GM12878 (cell line): Measurements from ENCODE around the gene ACSS1. TPM values are rescaled to one million over a fixed set of nuclear protein-coding genes. Genes with fewer than 3 reads are reported as not detected.

ENCODE experiments used
- ATAC-seq: fragments of 200-7000 bp; cut with Tn5 transposase; 3 replicates; pipeline ENCODE4 v1.9.1; 2020; ENCODE audit warnings: mild to moderate bottlenecking, moderate library complexity
- BruUV-seq: library from RNA; stranded (reverse); fragments of 400-500 nt; replicated peaks from 2 replicates; lab custom pipeline; 2021; lab: Mats Ljungman, UMichigan
- CTCF ChIA-PET: fragments of 300-600 bp; sonication (Branson Sonifier 250); formaldehyde crosslinking; extraction: SDS; loops from one replicate; lab custom pipeline; 2021; ENCODE audit warnings: inconsistent platforms; lab: Yijun Ruan, JAX
- POLR2A ChIA-PET: fragments of 350-600 bp; formaldehyde crosslinking; extraction: SDS; loops from one replicate; lab custom pipeline; 2021; ENCODE audit warnings: inconsistent platforms; lab: Charles Lee
- RAD21 ChIA-PET: fragments of 300-600 bp; sonication (Branson Sonifier 250); formaldehyde crosslinking; loops from one replicate; lab custom pipeline; 2023; ENCODE audit warnings: antibody characterized with exemption; ENCODE audit not compliant: unreplicated experiment; lab: Charles Lee
- SMC1A ChIA-PET: fragments of 300-600 bp; sonication (Branson Sonifier 250); formaldehyde crosslinking; loops from one replicate; lab custom pipeline; 2023; ENCODE audit not compliant: unreplicated experiment, uncharacterized antibody; lab: Charles Lee
- DNase-seq: peaks from one replicate; pipeline ENCODE4 v3.0.0-alpha.2; 2011; ENCODE audit warnings: low read depth, low spot score
- FAIRE-seq: peaks from 3 replicates; lab custom pipeline; 2011; peaks lifted over from hg19 to GRCh38; lab: Jason Lieb, UNC
- H2AFZ ChIP-seq: 2 replicates; pipeline ENCODE4 v1.6.0; 2011; ENCODE audit warnings: low read depth, low read length, control low read depth; ENCODE audit not compliant: control insufficient read depth
- H3K27ac ChIP-seq: 2 replicates; pipeline ENCODE4 v1.5.1; 2011; ENCODE audit warnings: control low read depth; ENCODE audit not compliant: control insufficient read depth, insufficient read depth
- H3K27me3 ChIP-seq, 2 experiments: replicated peaks in 1 of 2; 2 replicates each; pipeline versions ENCODE4 v1.6.0 to v1.6.1; 2011; ENCODE audit warnings: low read length in 1 of 2; ENCODE audit not compliant: control insufficient read depth in 2 of 2, insufficient read depth in 2 of 2
- H3K36me3 ChIP-seq, 2 experiments: 2 replicates each; pipeline ENCODE4 v1.5.1; 2011; ENCODE audit warnings: low read length in 1 of 2; ENCODE audit not compliant: control insufficient read depth in 2 of 2, insufficient read depth in 2 of 2
- H3K4me1 ChIP-seq: 2 replicates; pipeline ENCODE4 v1.6.1; 2011; ENCODE audit warnings: mild to moderate bottlenecking, low read length, moderate library complexity, mixed read lengths; ENCODE audit not compliant: control insufficient read depth, insufficient read depth
- H3K4me2 ChIP-seq: 2 replicates; pipeline ENCODE4 v1.6.0; 2011; ENCODE audit warnings: control low read depth; ENCODE audit not compliant: control insufficient read depth, insufficient read depth
- H3K4me3 ChIP-seq: fragments of 200-600 bp; sonication (generic); 2 replicates; pipeline ENCODE4 v1.5.1; 2016
- H3K79me2 ChIP-seq: 2 replicates; pipeline ENCODE4 v1.6.0; 2011; ENCODE audit warnings: low read length; ENCODE audit not compliant: control insufficient read depth, insufficient read depth
- H3K9ac ChIP-seq: 2 replicates; pipeline ENCODE4 v1.8.0; 2011; ENCODE audit warnings: low read length, control low read depth, mixed read lengths; ENCODE audit not compliant: control insufficient read depth, insufficient read depth
- H3K9me3 ChIP-seq: replicated peaks from 3 replicates; pipeline ENCODE4 v1.5.1; 2011; ENCODE audit warnings: mild to moderate bottlenecking, low read length; ENCODE audit not compliant: control insufficient read depth, insufficient read depth
- H4K20me1 ChIP-seq: 2 replicates; pipeline ENCODE4 v1.6.0; 2011; ENCODE audit not compliant: control insufficient read depth, insufficient read depth
- EED ChIP-seq: sonication (generic); IDR thresholded peaks from 2 replicates; pipeline ENCODE4 v1.6.1; 2016; ENCODE audit warnings: antibody characterized with exemption, low read depth
- FOS ChIP-seq: IDR thresholded peaks from 3 replicates; pipeline ENCODE4 v1.6.1; 2011; ENCODE audit warnings: borderline replicate concordance; ENCODE audit not compliant: insufficient read length; ENCODE audit errors: extremely low read depth
- FOXK2 ChIP-seq: fragments of 450-650 bp; IDR thresholded peaks from 2 replicates; pipeline ENCODE4 v1.6.1; 2017; ENCODE audit warnings: mild to moderate bottlenecking, moderate library complexity
- NR2C2 ChIP-seq: IDR thresholded peaks from 2 replicates; pipeline ENCODE4 v1.6.1; 2011; ENCODE audit warnings: borderline replicate concordance, low read depth; ENCODE audit not compliant: control insufficient read depth, insufficient read length
- PBX3 ChIP-seq: IDR thresholded peaks from 2 replicates; pipeline ENCODE4 v1.6.1; 2011; ENCODE audit warnings: mild to moderate bottlenecking, low read depth, low read length, moderate library complexity; ENCODE audit not compliant: insufficient replicate concordance
- POLR2AphosphoS5 ChIP-seq: IDR thresholded peaks from 2 replicates; pipeline ENCODE4 v1.6.1; 2011; ENCODE audit warnings: mild to moderate bottlenecking, low read length, inconsistent platforms
- RCOR1 ChIP-seq: conservative IDR thresholded peaks from 2 replicates; pipeline ENCODE4 v1.6.1; 2012; ENCODE audit warnings: low read depth, low read length, improper control_type of control experiment
- RELB ChIP-seq: fragments of 450-650 bp; IDR thresholded peaks from 2 replicates; pipeline ENCODE4 v1.6.1; 2017; ENCODE audit warnings: low read depth, mild to moderate bottlenecking, moderate library complexity
- SMAD1 ChIP-seq: fragments of 450-650 bp; IDR thresholded peaks from 2 replicates; pipeline ENCODE4 v1.6.1; 2018; ENCODE audit warnings: mild to moderate bottlenecking, low read depth; ENCODE audit not compliant: partially characterized antibody
- SMAD5 ChIP-seq: IDR thresholded peaks from 2 replicates; pipeline ENCODE4 v1.6.1; 2016; ENCODE audit warnings: antibody characterized with exemption, low read depth
- TBL1XR1 ChIP-seq: IDR thresholded peaks from 2 replicates; pipeline ENCODE4 v1.6.1; 2012; ENCODE audit warnings: low read depth, low read length, improper control_type of control experiment
- TCF7 ChIP-seq: IDR thresholded peaks from 2 replicates; pipeline ENCODE4 v1.6.1; 2014; ENCODE audit warnings: antibody characterized with exemption, borderline replicate concordance
- YBX1 ChIP-seq: fragments of 450-650 bp; IDR thresholded peaks from 2 replicates; pipeline ENCODE4 v1.6.1; 2016; ENCODE audit warnings: antibody characterized with exemption
- ZBTB11 ChIP-seq: fragments of 450-650 bp; formaldehyde crosslinking; IDR thresholded peaks from 2 replicates; pipeline ENCODE4 v1.5.0; 2022; ENCODE audit warnings: mild to moderate bottlenecking, missing genetic modification characterization
- ZNF384 ChIP-seq: IDR thresholded peaks from 2 replicates; pipeline ENCODE4 v1.6.1; 2012; ENCODE audit warnings: low read depth, mild to moderate bottlenecking, low read length, improper control_type of control experiment, borderline replicate concordance
- WGBS: methylation state at CpG from one replicate; pipeline ENCODE4 v1.1.6; 2016; ENCODE audit warnings: low lambda C conversion rate; ENCODE audit not compliant: insufficient replicate concordance, insufficient coverage; ENCODE audit errors: missing lambda C conversion rate; 5-methylcytosine and 5-hydroxymethylcytosine counted together
- in situ Hi-C: fragments of 300-500 bp; cut with MboI; formaldehyde crosslinking; loops from 9 replicates; pipeline ENCODE4 v1.14.3; 2018; ENCODE audit warnings: mixed read lengths
- intact Hi-C: fragments of 100-400 bp; cut with micrococcal nuclease; formaldehyde crosslinking; loops from one replicate; pipeline ENCODE4 v1.14.2; 2022; ENCODE audit not compliant: unreplicated experiment
- polyA plus RNA-seq, 11 experiments: library from polyadenylated mRNA; depleted of rRNA in 4 of 11; unstranded in 6 of 11; stranded (reverse) in 5 of 11; fragments of >200 nt; fragmentation: Nextera tagmentation in 4 of 11; fragmentation: Illumina TruSeq in 1 of 11; extraction: Ambion mirVana in 4 of 11; extraction: Trizol in 1 of 11; gene quantifications; 1 replicate in 1 of 11; 2 replicates in 10 of 11; pipeline versions ENCODE4 v1.2.1 to v1.2.3, GENCODE V29; 2011 to 2016; ENCODE audit warnings: inconsistent platforms in 2 of 11, missing spikeins in 2 of 11, low read depth in 1 of 11
- total RNA-seq, 4 experiments: library from RNA; depleted of rRNA in 3 of 4; stranded (reverse); fragments of >200 nt in 3 of 4; fragmentation: Illumina TruSeq in 1 of 4; extraction: Trizol in 1 of 4; gene quantifications; 2 replicates each; pipeline versions ENCODE4 v1.2.1 to v1.2.3, GENCODE V29; 2013 to 2021

ACSS1 gene
- total and polyA plus RNA-seq, 10 of the 15 experiments (the other 5 are each of a cell fraction or from before 2014, with no cell fraction given): 1.3 to 44.9 (median 31.1) TPM

GRCh38 chr20:25082498-25082873, 24.5 kb upstream of the ACSS1 start:
- Histone ChIP-seq H4K20me1 (no peaks in the 10 kb centered on the region), H3K36me3 (no peaks in the 10 kb centered on the region; a peak in 1 of 4 replicates), H2AFZ (no peak overlapping the region), H3K27me3 (peaks cover 19 to 20% of the 10 kb centered on the region in 2 experiments), H3K4me1 (no peaks in the 10 kb centered on the region), H3K79me2 (no peaks in the 10 kb centered on the region), H3K4me3 (no peak overlapping the region), H3K27ac (no peak overlapping the region), H3K9ac (no peak overlapping the region), H3K4me2 (no peak overlapping the region), H3K9me3 (no peaks in the 10 kb centered on the region; the same call in 2 of the 3 replicates)
- no TSS peak for BruUV-seq
- FAIRE-seq (no peak), ATAC-seq (no peak), DNase-seq (no peak)
- intact Hi-C loops (no loop called here), in situ Hi-C loops (no loop called here)
- CTCF ChIA-PET: no interaction called here
- SMC1A ChIA-PET: no interaction called here
- POLR2A ChIA-PET: no interaction called here
- WGBS: 31% methylated on average over 9 of the region's 9 CpGs
- RAD21 ChIA-PET: interaction anchor here (0.9 kb wide), 1 partner anchor 96 kb away, joined by 3 read pairs; no protein-coding TSS in a partner anchor
- no peak for TF ChIP-seq YBX1
- no peak for TF ChIP-seq PBX3
- TF ChIP-seq ZBTB11: no peak
- no peak for TF ChIP-seq SMAD1
- no peak for TF ChIP-seq FOXK2
- TF ChIP-seq NR2C2: no peak
- TF ChIP-seq POLR2AphosphoS5: no peak
- no peak for TF ChIP-seq SMAD5
- no peak for TF ChIP-seq FOS
- TF ChIP-seq RELB: no peak
- TF ChIP-seq ZNF384: no peak
- no peak for TF ChIP-seq EED
- no peak for TF ChIP-seq RCOR1
- TF ChIP-seq TBL1XR1: no peak
- no peak for TF ChIP-seq TCF7
